H1 (cell line): ENCODE data around the gene GRIA1. TPM values are rescaled to one million over a fixed set of nuclear protein-coding genes. Genes with fewer than 3 reads are reported as not detected.

Source experiments
- CTCF ChIA-PET: fragments of 300-600 bp; sonication (Branson Sonifier 250); formaldehyde crosslinking; loops from one replicate; lab custom pipeline; 2021; ENCODE audit not compliant: partially characterized antibody; lab: Charles Lee
- POLR2A ChIA-PET: fragments of 300-600 bp; sonication (Branson Sonifier 250); formaldehyde crosslinking; loops from one replicate; lab custom pipeline; 2021; ENCODE audit warnings: inconsistent platforms; ENCODE audit not compliant: partially characterized antibody; lab: Charles Lee
- DNase-seq, 2 experiments: peaks; one replicate each; pipeline versions ENCODE4 v3.0.0 to v3.0.0-alpha.2; 2010 to 2022; ENCODE audit warnings: low spot score in 2 of 2, low read depth in 1 of 2, mixed read lengths in 1 of 2
- FAIRE-seq: peaks from 2 replicates; lab custom pipeline; 2011; peaks lifted over from hg19 to GRCh38; lab: Jason Lieb, UNC
- H2AFZ ChIP-seq: 2 replicates; pipeline ENCODE4 v1.8.1; 2012; ENCODE audit warnings: low read length, inconsistent platforms
- H2AK5ac ChIP-seq: 2 replicates; pipeline ENCODE4 v1.6.1; 2013; ENCODE audit warnings: low read depth, low read length
- H2BK120ac ChIP-seq: replicated peaks from 2 replicates; pipeline ENCODE3; 2013; ENCODE audit warnings: low read depth, low read length, inconsistent platforms
- H2BK12ac ChIP-seq: 2 replicates; pipeline ENCODE4 v1.6.1; 2013; ENCODE audit warnings: low read depth, low read length
- H2BK15ac ChIP-seq: 2 replicates; pipeline ENCODE4 v1.6.1; 2013; ENCODE audit warnings: low read length
- H2BK20ac ChIP-seq: 2 replicates; pipeline ENCODE4 v1.6.1; 2013; ENCODE audit warnings: low read length
- H2BK5ac ChIP-seq: 2 replicates; pipeline ENCODE4 v1.6.1; 2013; ENCODE audit warnings: low read depth, low read length
- H3K14ac ChIP-seq: 2 replicates; pipeline ENCODE4 v1.6.1; 2013; ENCODE audit warnings: inconsistent platforms; ENCODE audit not compliant: insufficient read length
- H3K18ac ChIP-seq: 2 replicates; pipeline ENCODE4 v1.6.1; 2013; ENCODE audit warnings: low read length; ENCODE audit errors: extremely low read depth
- H3K23ac ChIP-seq: 2 replicates; pipeline ENCODE4 v1.6.1; 2013; ENCODE audit warnings: inconsistent platforms; ENCODE audit not compliant: insufficient read length
- H3K23me2 ChIP-seq: 2 replicates; pipeline ENCODE4 v1.6.1; 2013; ENCODE audit warnings: low read depth, low read length
- H3K27ac ChIP-seq: 2 replicates; pipeline ENCODE4 v1.6.1; 2011; ENCODE audit warnings: low read depth, low read length, inconsistent platforms
- H3K27me3 ChIP-seq, 4 experiments: replicated peaks in 1 of 4; 1 replicate in 1 of 4; 2 replicates in 3 of 4; pipeline versions ENCODE4 v1.6.1 to v1.8.1; 2011 to 2013; ENCODE audit warnings: low read length in 3 of 4, mild to moderate bottlenecking in 3 of 4, inconsistent platforms in 2 of 4, mixed read lengths in 2 of 4, moderate library complexity in 1 of 4; ENCODE audit not compliant: control insufficient read depth in 3 of 4, insufficient read depth in 3 of 4; ENCODE audit errors: extremely low read depth in 1 of 4
- H3K36me3 ChIP-seq, 4 experiments: 2 replicates each; pipeline versions ENCODE4 v1.6.1 to v1.8.1; 2011 to 2013; ENCODE audit warnings: mild to moderate bottlenecking in 4 of 4, low read length in 3 of 4, moderate library complexity in 2 of 4, control low read depth in 1 of 4, inconsistent platforms in 1 of 4; ENCODE audit not compliant: insufficient read depth in 4 of 4, control insufficient read depth in 2 of 4
- H3K4ac ChIP-seq: replicated peaks from 2 replicates; pipeline ENCODE3; 2013; ENCODE audit warnings: low read length, low read depth, mixed read lengths, inconsistent platforms; ENCODE audit not compliant: insufficient read length
- H3K4me1 ChIP-seq, 4 experiments: replicated peaks in 1 of 4; 1 replicate in 1 of 4; 2 replicates in 3 of 4; pipeline versions ENCODE4 v1.6.1 to v1.8.1; 2011 to 2013; ENCODE audit warnings: low read length in 3 of 4, inconsistent platforms in 2 of 4, mixed read lengths in 1 of 4; ENCODE audit not compliant: insufficient read depth in 4 of 4, control insufficient read depth in 3 of 4
- H3K4me2 ChIP-seq, 2 experiments: 2 replicates each; pipeline versions ENCODE4 v1.6.1 to v1.8.1; 2011 to 2013; ENCODE audit warnings: low read depth in 2 of 2, low read length in 2 of 2, control low read depth in 1 of 2, inconsistent platforms in 1 of 2, mild to moderate bottlenecking in 1 of 2; ENCODE audit not compliant: insufficient read depth in 1 of 2
- H3K4me3 ChIP-seq, 4 experiments: fragments of 200-600, 300-600 bp in 1 of 4; sonication (generic), shearing (Covaris generic), sonication (Bioruptor Twin) in 1 of 4; 2 replicates each; pipeline versions ENCODE4 v1.5.1 to v1.8.1; 2011 to 2016; ENCODE audit warnings: low read length in 4 of 4, low read depth in 3 of 4, control low read depth in 2 of 4, inconsistent platforms in 2 of 4, mild to moderate bottlenecking in 2 of 4, mixed read lengths in 1 of 4, moderate library complexity in 1 of 4; ENCODE audit not compliant: insufficient read depth in 2 of 4; ENCODE audit errors: extremely low read depth in 1 of 4
- H3K56ac ChIP-seq: replicated peaks from 2 replicates; pipeline ENCODE3; 2013; ENCODE audit warnings: low read depth, mild to moderate bottlenecking, mixed read lengths, low read length, inconsistent platforms; ENCODE audit not compliant: insufficient read length
- H3K79me1 ChIP-seq: 2 replicates; pipeline ENCODE4 v1.6.1; 2013; ENCODE audit warnings: low read depth, low read length, control low read depth
- H3K79me2 ChIP-seq, 2 experiments: 2 replicates each; pipeline versions ENCODE4 v1.6.1 to v1.8.1; 2012 to 2013; ENCODE audit warnings: low read length in 2 of 2, mild to moderate bottlenecking in 2 of 2, inconsistent platforms in 1 of 2; ENCODE audit not compliant: insufficient read depth in 2 of 2, control insufficient read depth in 1 of 2
- H3K9ac ChIP-seq, 4 experiments: replicated peaks in 1 of 4; 1 replicate in 1 of 4; 2 replicates in 3 of 4; pipeline versions ENCODE4 v1.6.1 to v1.8.1; 2011 to 2013; ENCODE audit warnings: low read depth in 3 of 4, low read length in 3 of 4, control low read depth in 2 of 4, mild to moderate bottlenecking in 2 of 4, moderate library complexity in 2 of 4, inconsistent platforms in 1 of 4; ENCODE audit errors: extremely low read depth in 1 of 4
- H3K9me3 ChIP-seq, 2 experiments: 2 replicates each; pipeline versions ENCODE4 v1.6.1 to v1.8.1; 2012 to 2013; ENCODE audit warnings: mild to moderate bottlenecking in 2 of 2, moderate library complexity in 2 of 2, control low read depth in 1 of 2, inconsistent platforms in 1 of 2, low read depth in 1 of 2, low read length in 1 of 2, mixed read lengths in 1 of 2; ENCODE audit not compliant: insufficient read depth in 2 of 2
- H4K20me1 ChIP-seq, 2 experiments: replicated peaks in 1 of 2; 2 replicates each; pipeline versions ENCODE3 to v1.8.1; 2011 to 2013; ENCODE audit warnings: inconsistent platforms in 2 of 2, low read length in 2 of 2, mild to moderate bottlenecking in 1 of 2; ENCODE audit not compliant: insufficient read depth in 2 of 2, control insufficient read depth in 1 of 2
- H4K5ac ChIP-seq: 2 replicates; pipeline ENCODE4 v1.6.1; 2013; ENCODE audit warnings: low read length, low read depth, mixed read lengths, inconsistent platforms; ENCODE audit not compliant: insufficient read length
- H4K8ac ChIP-seq: 2 replicates; pipeline ENCODE4 v1.8.0; 2013; ENCODE audit warnings: mild to moderate bottlenecking, moderate library complexity, low read length, inconsistent platforms; ENCODE audit not compliant: insufficient read depth; ENCODE audit errors: extremely low read depth
- H4K91ac ChIP-seq: replicated peaks from 2 replicates; pipeline ENCODE3; 2013; ENCODE audit warnings: low read length, mixed read lengths, inconsistent platforms; ENCODE audit not compliant: insufficient read length
- CREB1 ChIP-seq: IDR thresholded peaks from 2 replicates; pipeline ENCODE4 v1.6.1; 2012; ENCODE audit warnings: inconsistent platforms
- EZH2 ChIP-seq: fragments of 200-600 bp; sonication (generic); IDR thresholded peaks from 2 replicates; pipeline ENCODE4 v1.7.1; 2012; ENCODE audit warnings: low read depth, mild to moderate bottlenecking, moderate library complexity, low read length, inconsistent platforms; ENCODE audit not compliant: severe bottlenecking
- KDM1A ChIP-seq: fragments of 200-600, 300-600 bp; sonication (generic); IDR thresholded peaks from 2 replicates; pipeline ENCODE4 v1.7.1; 2016; ENCODE audit warnings: mild to moderate bottlenecking, low read length, borderline replicate concordance
- KDM5A ChIP-seq: fragments of 200-600 bp; IDR thresholded peaks from 2 replicates; pipeline ENCODE4 v1.7.1; 2012; ENCODE audit warnings: mild to moderate bottlenecking, low read length, inconsistent platforms, mixed read lengths
- SIRT6 ChIP-seq: IDR thresholded peaks from one replicate; pipeline ENCODE4 v1.7.1; 2012; ENCODE audit warnings: low read length, inconsistent platforms
- SUZ12 ChIP-seq: fragments of 200-600 bp; sonication (generic); IDR thresholded peaks from 2 replicates; pipeline ENCODE4 v1.6.1; 2012; ENCODE audit warnings: mild to moderate bottlenecking, inconsistent platforms, low read length, moderate library complexity, mixed read lengths
- TAF1 ChIP-seq: IDR thresholded peaks from 2 replicates; pipeline ENCODE4 v1.6.1; 2011; ENCODE audit warnings: mild to moderate bottlenecking, low read depth, low read length
- TCF12 ChIP-seq: IDR thresholded peaks from 2 replicates; pipeline ENCODE4 v1.6.1; 2011; ENCODE audit warnings: low read depth, mild to moderate bottlenecking, low read length
- polyA plus RNA-seq, 7 experiments: library from polyadenylated mRNA; depleted of rRNA in 3 of 7; stranded (reverse) in 5 of 7; unstranded in 2 of 7; fragments of >200 nt in 5 of 7; fragments of 200-250 nt in 2 of 7; gene quantifications; 1 replicate in 5 of 7; 2 replicates in 1 of 7; 4 replicates in 1 of 7; pipeline versions ENCODE4 v1.2.1 to v1.2.3, GENCODE V29; 2011 to 2013; ENCODE audit warnings: missing spikeins in 2 of 7, mixed read lengths in 2 of 7
- total RNA-seq: library from RNA; stranded (reverse); fragmentation: NEBNext Ultra II Directional; extraction: Animal tissue kit (Norgen Biotek cat#: 25700); gene quantifications from 2 replicates; pipeline ENCODE4 v1.2.1, GENCODE V29; 2021

The GRIA1 gene
- total and polyA plus RNA-seq, 2 of the 8 experiments (the other 6 are each of a cell fraction or from before 2014, with no cell fraction given), result 0.97 to 2.5 TPM

GRCh38 chr5:153700940-153701339, 210.5 kb downstream of the GRIA1 start:
- no peaks in the 10 kb centered on the region for H3K27me3 ChIP-seq
- no peak overlapping the region for H3K4ac ChIP-seq
- H4K8ac ChIP-seq, result no peak overlapping the region
- H3K14ac ChIP-seq, result no peak overlapping the region
- no peaks in the 10 kb centered on the region for H3K79me1 ChIP-seq
- H4K20me1 ChIP-seq, result no peaks in the 10 kb centered on the region
- DNase-seq (no peak), FAIRE-seq (no peak)
- H3K56ac ChIP-seq, result no peak overlapping the region
- no peaks in the 10 kb centered on the region for H3K23me2 ChIP-seq
- H2BK5ac ChIP-seq, result no peak overlapping the region
- no peak overlapping the region for H3K9ac ChIP-seq
- H2AK5ac ChIP-seq, result no peak overlapping the region
- TF ChIP-seq EZH2 (no peak), KDM1A (no peak), KDM5A (no peak), TAF1 (no peak), CREB1 (no peak), SIRT6 (no peak), TCF12 (no peak), SUZ12 (no peak)
- ChIA-PET POLR2A (no interaction called here), CTCF (interaction anchor here (3.0 kb wide), 1 partner anchor 264 kb away, joined by 9 read pairs; no protein-coding TSS in a partner anchor)
- H2BK12ac ChIP-seq, result no peak overlapping the region
- H3K79me2 ChIP-seq, result no peaks in the 10 kb centered on the region
- no peak overlapping the region for H4K91ac ChIP-seq
- H4K5ac ChIP-seq, result no peak overlapping the region
- no peak overlapping the region for H2BK15ac ChIP-seq
- H2BK120ac ChIP-seq, result no peak overlapping the region
- no peak overlapping the region for H3K4me3 ChIP-seq
- H3K27ac ChIP-seq, result no peak overlapping the region
- no peak overlapping the region for H3K18ac ChIP-seq
- H3K4me1 ChIP-seq, result peaks cover 0 to 4% (median under 1%) of the 10 kb centered on the region in 4 experiments; a peak in 3 of 7 replicates
- H3K4me2 ChIP-seq, result no peak overlapping the region
- H3K36me3 ChIP-seq, result no peaks in the 10 kb centered on the region
- no peak overlapping the region for H3K23ac ChIP-seq
- H2BK20ac ChIP-seq, result no peak overlapping the region
- no peak overlapping the region for H2AFZ ChIP-seq
- no peaks in the 10 kb centered on the region for H3K9me3 ChIP-seq
